MCF 10A (cell line): ENCODE data around the gene MCUB. TPM values are rescaled to one million over a fixed set of nuclear protein-coding genes. Genes with fewer than 3 reads are reported as not detected.
A peak's percentile ranks its signal among the peaks of the same experiment; 100 is the strongest.

Source experiments
- BruUV-seq: library from RNA; stranded (reverse); fragments of 400-500 nt; replicated peaks from 2 replicates; lab custom pipeline; 2021; lab: Mats Ljungman, UMichigan
- CTCF ChIA-PET: fragments of 300-600 bp; sonication (Branson Sonifier 250); formaldehyde crosslinking; extraction: SDS; loops from one replicate; lab custom pipeline; 2021; ENCODE audit warnings: antibody characterized with exemption, inconsistent platforms; lab: Yijun Ruan, JAX
- POLR2A ChIA-PET: fragments of 300-600, 350-650 bp; sonication (Branson Sonifier 250); formaldehyde crosslinking; extraction: SDS; loops from one replicate; lab custom pipeline; 2020; ENCODE audit warnings: antibody characterized with exemption, inconsistent platforms; lab: Yijun Ruan, JAX
- DNase-seq: peaks from one replicate; pipeline ENCODE4 v3.0.0-alpha.2; 2018; ENCODE audit not compliant: unreplicated experiment
- H3K27ac Mint-ChIP-seq: one replicate; pipeline ENCODE4 v1.8.0; 2022; ENCODE audit warnings: mild to moderate bottlenecking, low read depth, mixed read lengths; ENCODE audit not compliant: unreplicated experiment
- H3K27me3 Mint-ChIP-seq: one replicate; pipeline ENCODE4 v1.8.0; 2022; ENCODE audit warnings: mixed read lengths; ENCODE audit not compliant: insufficient read depth, unreplicated experiment
- H3K36me3 Mint-ChIP-seq: one replicate; pipeline ENCODE4 v1.8.0; 2022; ENCODE audit warnings: mild to moderate bottlenecking, moderate library complexity, mixed read lengths; ENCODE audit not compliant: insufficient read depth, unreplicated experiment
- H3K4me1 Mint-ChIP-seq: one replicate; pipeline ENCODE4 v1.8.0; 2022; ENCODE audit warnings: mixed read lengths; ENCODE audit not compliant: insufficient read depth, unreplicated experiment
- H3K4me3 Mint-ChIP-seq: one replicate; pipeline ENCODE4 v1.8.0; 2022; ENCODE audit warnings: mild to moderate bottlenecking, moderate library complexity, mixed read lengths; ENCODE audit not compliant: unreplicated experiment
- H3K9me3 Mint-ChIP-seq: one replicate; pipeline ENCODE4 v1.8.0; 2022; ENCODE audit warnings: mixed read lengths; ENCODE audit not compliant: unreplicated experiment
- CTCF ChIP-seq: fragments of 200-600 bp; IDR thresholded peaks from one replicate; pipeline ENCODE4 v1.8.0; 2022; ENCODE audit warnings: antibody characterized with exemption, mild to moderate bottlenecking; ENCODE audit not compliant: unreplicated experiment
- intact Hi-C: fragments of 100-400 bp; cut with micrococcal nuclease; formaldehyde crosslinking; loops from 2 replicates; pipeline ENCODE4 v1.14.1; 2022
- total RNA-seq: library from RNA; stranded (reverse); gene quantifications from 2 replicates; pipeline ENCODE4 v1.2.3, GENCODE V29; 2022

Gene MCUB
- total RNA-seq, 1 experiment from 2014 or later = 16.3 TPM

GRCh38 chr4:109719604-109720003 lies 159.6 kb downstream of the MCUB start:
- no peaks in the 10 kb centered on the region for H3K27me3 Mint-ChIP-seq
- intact Hi-C loops = no loop called here
- no peak overlapping the region for H3K4me3 Mint-ChIP-seq
- TF ChIP-seq CTCF = no peak
- CTCF ChIA-PET = no interaction called here
- H3K27ac Mint-ChIP-seq = no peak overlapping the region
- POLR2A ChIA-PET = no interaction called here
- peaks cover 20% of the 10 kb centered on the region for H3K36me3 Mint-ChIP-seq
- peaks cover 8% of the 10 kb centered on the region for H3K4me1 Mint-ChIP-seq
- peaks cover 7% of the 10 kb centered on the region for H3K9me3 Mint-ChIP-seq
- DNase-seq = no peak
- BruUV-seq = no TSS peak

GRCh38 chr4:109721033-109721432 lies 161.0 kb downstream of the MCUB start:
- Mint-ChIP-seq H3K9me3 (peaks cover 7% of the 10 kb centered on the region), H3K4me1 (peaks cover 13% of the 10 kb centered on the region), H3K27me3 (no peaks in the 10 kb centered on the region), H3K4me3 (no peak overlapping the region), H3K36me3 (peaks cover 14% of the 10 kb centered on the region), H3K27ac (no peak overlapping the region)
- no peak for TF ChIP-seq CTCF
- ChIA-PET POLR2A (interaction anchor here (0.5 kb wide), 1 partner anchor 8 kb away, joined by 4 read pairs; no protein-coding TSS in a partner anchor), CTCF (interaction anchor here (0.6 kb wide), 1 partner anchor 143 kb away, joined by 3 read pairs; no protein-coding TSS in a partner anchor)
- peak; percentile 47 for DNase-seq
- intact Hi-C loops = no loop called here
- BruUV-seq = no TSS peak

- POLR2A ChIA-PET = no interaction called here
- Mint-ChIP-seq H3K27me3 (no peaks in the 10 kb centered on the region), H3K27ac (no peak overlapping the region), H3K4me1 (peaks cover 19% of the 10 kb centered on the region), H3K36me3 (peaks cover 7% of the 10 kb centered on the region), H3K9me3 (peaks cover 7% of the 10 kb centered on the region), H3K4me3 (no peak overlapping the region)
- no TSS peak for BruUV-seq
- intact Hi-C loops = no loop called here
- no peak for DNase-seq
- CTCF ChIA-PET = no interaction called here
- TF ChIP-seq CTCF = no peak
These were observed 162.3 kb downstream of the MCUB start for GRCh38 chr4:109722357-109722756.

GRCh38 chr4:109723110-109723509 lies 163.1 kb downstream of the MCUB start:
- DNase-seq = no peak
- POLR2A ChIA-PET = no interaction called here
- Mint-ChIP-seq H3K9me3 (peaks cover 7% of the 10 kb centered on the region), H3K27me3 (no peaks in the 10 kb centered on the region), H3K4me1 (peaks cover 25% of the 10 kb centered on the region), H3K36me3 (peaks cover 7% of the 10 kb centered on the region), H3K4me3 (no peak overlapping the region), H3K27ac (no peak overlapping the region)
- no TSS peak for BruUV-seq
- intact Hi-C loops = no loop called here
- no peak for TF ChIP-seq CTCF
- CTCF ChIA-PET = no interaction called here
